ENCODE data around the gene INPP5A.

DNA sequence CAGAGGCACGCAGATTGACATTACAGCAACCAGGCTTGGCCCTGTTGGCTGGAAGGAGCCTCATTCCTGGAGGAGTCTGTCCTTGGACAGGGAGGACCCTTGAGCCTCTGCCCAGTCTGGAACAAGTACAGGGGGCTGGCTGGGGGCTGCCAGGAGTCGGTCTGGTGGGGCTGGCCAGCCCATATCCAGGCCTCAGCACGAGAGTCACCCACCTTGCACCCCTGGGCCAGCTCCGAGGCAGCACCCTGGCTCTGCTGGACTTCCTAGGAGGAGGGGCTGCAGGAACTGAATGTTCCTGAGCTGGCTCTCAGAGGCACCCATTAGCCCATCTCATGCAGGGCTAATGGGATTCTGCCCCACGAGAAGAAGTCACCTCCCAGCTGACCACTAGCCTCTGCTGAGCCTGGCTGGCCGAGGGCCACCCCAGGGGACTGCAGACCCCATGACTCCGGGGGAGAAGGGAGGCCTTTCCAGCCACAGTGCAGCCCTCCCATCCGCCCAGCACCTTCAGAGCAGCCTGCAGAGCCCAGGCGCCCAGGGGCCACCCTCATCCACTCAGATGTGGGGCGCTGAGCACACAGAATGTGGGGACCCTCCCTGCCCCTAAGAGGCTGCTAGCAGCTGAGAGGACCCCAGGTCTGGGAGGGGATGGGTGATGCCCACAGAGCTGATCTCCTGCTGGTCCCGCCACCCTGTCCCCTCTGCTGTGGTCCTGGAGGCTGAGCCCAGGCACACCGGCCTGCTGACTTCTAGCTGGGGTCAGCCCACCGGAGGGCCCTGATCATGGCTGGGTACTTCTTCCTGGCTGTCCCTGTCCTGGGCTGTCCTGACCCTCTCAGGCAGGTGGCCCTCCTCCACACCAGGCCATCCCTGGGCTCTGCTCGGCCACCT, 14.8 kb upstream of the INPP5A start:
- TF ChIP-seq, protein P1, sequence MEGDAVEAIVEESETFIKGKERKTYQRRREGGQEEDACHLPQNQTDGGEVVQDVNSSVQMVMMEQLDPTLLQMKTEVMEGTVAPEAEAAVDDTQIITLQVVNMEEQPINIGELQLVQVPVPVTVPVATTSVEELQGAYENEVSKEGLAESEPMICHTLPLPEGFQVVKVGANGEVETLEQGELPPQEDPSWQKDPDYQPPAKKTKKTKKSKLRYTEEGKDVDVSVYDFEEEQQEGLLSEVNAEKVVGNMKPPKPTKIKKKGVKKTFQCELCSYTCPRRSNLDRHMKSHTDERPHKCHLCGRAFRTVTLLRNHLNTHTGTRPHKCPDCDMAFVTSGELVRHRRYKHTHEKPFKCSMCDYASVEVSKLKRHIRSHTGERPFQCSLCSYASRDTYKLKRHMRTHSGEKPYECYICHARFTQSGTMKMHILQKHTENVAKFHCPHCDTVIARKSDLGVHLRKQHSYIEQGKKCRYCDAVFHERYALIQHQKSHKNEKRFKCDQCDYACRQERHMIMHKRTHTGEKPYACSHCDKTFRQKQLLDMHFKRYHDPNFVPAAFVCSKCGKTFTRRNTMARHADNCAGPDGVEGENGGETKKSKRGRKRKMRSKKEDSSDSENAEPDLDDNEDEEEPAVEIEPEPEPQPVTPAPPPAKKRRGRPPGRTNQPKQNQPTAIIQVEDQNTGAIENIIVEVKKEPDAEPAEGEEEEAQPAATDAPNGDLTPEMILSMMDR (IDR thresholded peaks at IDR 0.05; ENCODE audit: poor library complexity) = no peak
- TF ChIP-seq EZH2 (IDR thresholded peaks at IDR 0.05; ENCODE audit: borderline replicate concordance) = no peak
